Measurements from ENCODE around the gene ADGRE2.

GRCh38 chr19:14768001-14768400, 10.4 kb downstream of the ADGRE2 start:
- TF ChIP-seq CTCF (IDR thresholded peaks at IDR 0.05; ENCODE audit: borderline replicate concordance, extremely low read depth, low read length, poor library complexity, severe bottlenecking) (no peak), EZH2 (IDR thresholded peaks at IDR 0.05; ENCODE audit: borderline replicate concordance, low read depth, low read length, severe bottlenecking) (no peak)
